GM23338 (cell line): ENCODE data around the gene CNOT9. TPM values are rescaled to one million over a fixed set of nuclear protein-coding genes. Genes with fewer than 3 reads are reported as not detected.

ENCODE experiments used
- ATAC-seq: fragments of 200-7000 bp; cut with Tn5 transposase; 3 replicates; pipeline ENCODE4 v1.9.1; 2020
- DNase-seq: peaks from one replicate; pipeline ENCODE4 v3.0.0-alpha.2; 2015; ENCODE audit warnings: low spot score
- H2AFZ ChIP-seq: fragments of 200-600 bp; sonication (generic); 2 replicates; pipeline ENCODE4 v1.8.0; 2016; ENCODE audit warnings: antibody characterized with exemption, mild to moderate bottlenecking, moderate library complexity
- H3F3A ChIP-seq: fragments of 200-600 bp; sonication (generic); replicated peaks from 2 replicates; pipeline ENCODE4 v1.8.0; 2017; ENCODE audit warnings: antibody characterized with exemption, mixed run types, low read depth
- H3K27ac ChIP-seq: fragments of 200-600 bp; sonication (generic); 2 replicates; pipeline ENCODE4 v1.6.1; 2016; ENCODE audit warnings: low read depth
- H3K27me3 ChIP-seq: fragments of 200-600 bp; sonication (generic); 2 replicates; pipeline ENCODE4 v1.8.0; 2016; ENCODE audit warnings: mild to moderate bottlenecking, mixed run types, moderate library complexity; ENCODE audit not compliant: insufficient read depth
- H3K36me3 ChIP-seq: fragments of 200-600 bp; sonication (generic); 2 replicates; pipeline ENCODE4 v1.8.0; 2016; ENCODE audit warnings: mild to moderate bottlenecking; ENCODE audit not compliant: insufficient read depth
- H3K4me1 ChIP-seq: fragments of 200-600 bp; sonication (generic); 2 replicates; pipeline ENCODE4 v1.8.0; 2016; ENCODE audit warnings: mild to moderate bottlenecking, moderate library complexity; ENCODE audit not compliant: insufficient read depth
- H3K4me2 ChIP-seq: fragments of 200-600 bp; sonication (generic); 2 replicates; pipeline ENCODE4 v1.7.1; 2017; ENCODE audit warnings: mixed run types
- H3K4me3 ChIP-seq: fragments of 200-600 bp; sonication (generic); 2 replicates; pipeline ENCODE4 v1.6.1; 2016; ENCODE audit warnings: mixed run types
- H3K79me2 ChIP-seq: fragments of 200-600 bp; sonication (generic); replicated peaks from 2 replicates; pipeline ENCODE4 v1.8.0; 2017; ENCODE audit warnings: mild to moderate bottlenecking; ENCODE audit not compliant: insufficient read depth
- H3K9me2 ChIP-seq: fragments of 200-600 bp; sonication (generic); 2 replicates; pipeline ENCODE4 v1.8.0; 2017; ENCODE audit not compliant: insufficient read depth
- H4K20me1 ChIP-seq: fragments of 200-600 bp; sonication (generic); replicated peaks from 2 replicates; pipeline ENCODE4 v1.8.0; 2017; ENCODE audit warnings: mild to moderate bottlenecking; ENCODE audit not compliant: insufficient read depth
- H3K27ac Mint-ChIP-seq: 2 replicates; pipeline ENCODE4 v1.8.0; 2020; ENCODE audit warnings: inconsistent platforms, mild to moderate bottlenecking, moderate library complexity, mixed read lengths
- H3K27me3 Mint-ChIP-seq: 3 replicates; pipeline ENCODE4 v1.8.0; 2022; ENCODE audit warnings: low read depth, mild to moderate bottlenecking, moderate library complexity, mixed read lengths, inconsistent platforms; ENCODE audit not compliant: insufficient read depth, poor library complexity
- H3K36me3 Mint-ChIP-seq: 3 replicates; pipeline ENCODE4 v1.8.0; 2021; ENCODE audit warnings: low read depth, mild to moderate bottlenecking, inconsistent platforms, moderate library complexity, mixed read lengths
- H3K4me1 Mint-ChIP-seq: 3 replicates; pipeline ENCODE4 v1.8.0; 2020; ENCODE audit warnings: mild to moderate bottlenecking, inconsistent platforms, mixed read lengths
- H3K4me3 Mint-ChIP-seq: 3 replicates; pipeline ENCODE4 v1.8.0; 2021; ENCODE audit warnings: moderate library complexity, mild to moderate bottlenecking, inconsistent platforms, mixed read lengths
- H3K9me3 Mint-ChIP-seq: 3 replicates; pipeline ENCODE4 v1.8.0; 2020; ENCODE audit warnings: moderate library complexity, mild to moderate bottlenecking, inconsistent platforms, mixed read lengths
- CREB1 ChIP-seq: fragments of 250-450 bp; sonication (Bioruptor Pico); IDR thresholded peaks from 2 replicates; pipeline ENCODE4 v1.5.0; 2020; ENCODE audit warnings: low read depth, mild to moderate bottlenecking, moderate library complexity
- CTCF ChIP-seq, 2 experiments: fragments of 200-600 bp in 1 of 2; sonication (generic) in 1 of 2; conservative IDR thresholded peaks; 2 replicates each; pipeline versions ENCODE4 v1.5.1 to v1.6.1; 2016 to 2017; ENCODE audit warnings: antibody characterized with exemption in 2 of 2, low read depth in 2 of 2, mild to moderate bottlenecking in 2 of 2, moderate library complexity in 1 of 2
- EZH2 ChIP-seq: fragments of 200-600 bp; sonication (generic); IDR thresholded peaks from one replicate; pipeline ENCODE4 v1.8.0; 2017; ENCODE audit warnings: antibody characterized with exemption, mild to moderate bottlenecking, low read depth; ENCODE audit not compliant: unreplicated experiment
- EZH2phosphoT487 ChIP-seq: fragments of 200-600 bp; sonication (generic); IDR thresholded peaks from one replicate; pipeline ENCODE4 v1.8.1; 2018; ENCODE audit warnings: antibody characterized with exemption; ENCODE audit not compliant: unreplicated experiment
- JUNB ChIP-seq: IDR thresholded peaks from one replicate; pipeline ENCODE4 v1.6.1; 2016; ENCODE audit warnings: antibody characterized with exemption; ENCODE audit not compliant: unreplicated experiment
- NANOG ChIP-seq: IDR thresholded peaks from 2 replicates; pipeline ENCODE4 v1.6.1; 2016; ENCODE audit warnings: antibody characterized with exemption, borderline replicate concordance
- POLR2AphosphoS5 ChIP-seq: IDR thresholded peaks from 2 replicates; pipeline ENCODE4 v1.6.1; 2016; ENCODE audit warnings: antibody characterized with exemption, low read depth
- REST ChIP-seq: IDR thresholded peaks from one replicate; pipeline ENCODE4 v1.6.1; 2018; ENCODE audit warnings: antibody characterized with exemption; ENCODE audit not compliant: unreplicated experiment
- STAT1 ChIP-seq: IDR thresholded peaks from one replicate; pipeline ENCODE4 v1.6.1; 2016; ENCODE audit warnings: antibody characterized with exemption; ENCODE audit not compliant: unreplicated experiment
- ZNF114 ChIP-seq: fragments of 250-450 bp; sonication (Bioruptor Pico); IDR thresholded peaks from 2 replicates; pipeline ENCODE4 v1.5.0; 2020; ENCODE audit warnings: mild to moderate bottlenecking, moderate library complexity
- ZNF331 ChIP-seq: fragments of 250-450 bp; sonication (Bioruptor Pico); IDR thresholded peaks from 2 replicates; pipeline ENCODE4 v1.5.0; 2020; ENCODE audit warnings: low read depth, mild to moderate bottlenecking, moderate library complexity
- ZNF462 ChIP-seq: fragments of 250-450 bp; sonication (Bioruptor Pico); IDR thresholded peaks from 2 replicates; pipeline ENCODE4 v1.5.0; 2020; ENCODE audit warnings: mild to moderate bottlenecking, moderate library complexity
- polyA plus RNA-seq: library from polyadenylated mRNA; unstranded; fragments of >200 nt; fragmentation: Nextera tagmentation; extraction: Ambion mirVana; gene quantifications from 2 replicates; pipeline ENCODE4 v1.2.1, GENCODE V29; 2016
- total RNA-seq: library from RNA; depleted of rRNA; stranded (reverse); fragments of >200 nt; shearing (Covaris generic); gene quantifications from 2 replicates; pipeline ENCODE4 v1.2.3, GENCODE V29; 2014
- TF ChIP-seq, protein P1 (sequence below): IDR thresholded peaks from 2 replicates; pipeline ENCODE4 v1.6.1; 2016; ENCODE audit warnings: antibody characterized with exemption

CNOT9 gene
- total and polyA plus RNA-seq, 2 experiments from 2014 or later: 55.3 to 132 TPM

- H3K36me3 ChIP-seq: peaks cover 38% of the 10 kb centered on the region
- no peak for ATAC-seq
- H3K36me3 Mint-ChIP-seq: peaks cover 75% of the 10 kb centered on the region
Observed at GRCh38 chr2:218645126-218645525, 76.5 kb downstream of the CNOT9 start.

More at GRCh38 chr2:218645126-218645525, 76.5 kb downstream of the CNOT9 start:
- Histone ChIP-seq H3K9me2 (no peaks in the 10 kb centered on the region), H3K79me2 (0 out of 2 replicates have a peak, but pooled peaks cover 7% of the 10 kb centered on the region), H4K20me1 (peaks cover 18% of the 10 kb centered on the region), H3K27ac (no peak overlapping the region), H3K4me3 (no peak overlapping the region), H2AFZ (no peak overlapping the region), H3F3A (no peaks in the 10 kb centered on the region), H3K4me2 (no peak overlapping the region), H3K27me3 (no peaks in the 10 kb centered on the region), H3K4me1 (no peaks in the 10 kb centered on the region)
- peaks cover 6% of the 10 kb centered on the region for H3K27me3 Mint-ChIP-seq
- no peaks in the 10 kb centered on the region for H3K9me3 Mint-ChIP-seq
- no peak overlapping the region for H3K4me3 Mint-ChIP-seq
- H3K27ac Mint-ChIP-seq: no peak overlapping the region
- no peaks in the 10 kb centered on the region for H3K4me1 Mint-ChIP-seq
- no peak for DNase-seq
- TF ChIP-seq NANOG (no peak), STAT1 (no peak), ZNF331 (no peak), ZNF462 (CRISPR knock-in tag) (no peak), EZH2 (no peak), EZH2phosphoT487 (no peak), JUNB (no peak), CREB1 (no peak), POLR2AphosphoS5 (no peak), CTCF (conservative IDR thresholded peaks at IDR 0.05; ENCODE audit: low read depth in 2 of 2) (no peak), REST (no peak), ZNF114 (CRISPR knock-in tag) (no peak)
- TF ChIP-seq, protein P1, sequence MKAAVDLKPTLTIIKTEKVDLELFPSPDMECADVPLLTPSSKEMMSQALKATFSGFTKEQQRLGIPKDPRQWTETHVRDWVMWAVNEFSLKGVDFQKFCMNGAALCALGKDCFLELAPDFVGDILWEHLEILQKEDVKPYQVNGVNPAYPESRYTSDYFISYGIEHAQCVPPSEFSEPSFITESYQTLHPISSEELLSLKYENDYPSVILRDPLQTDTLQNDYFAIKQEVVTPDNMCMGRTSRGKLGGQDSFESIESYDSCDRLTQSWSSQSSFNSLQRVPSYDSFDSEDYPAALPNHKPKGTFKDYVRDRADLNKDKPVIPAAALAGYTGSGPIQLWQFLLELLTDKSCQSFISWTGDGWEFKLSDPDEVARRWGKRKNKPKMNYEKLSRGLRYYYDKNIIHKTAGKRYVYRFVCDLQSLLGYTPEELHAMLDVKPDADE: no peak
